AG04449 (cell line): ENCODE measurements around the gene PDCD7.
"Not testable (repeated sequence)": the region's sequence is repeated elsewhere in the genome, so short reads cannot be mapped to it uniquely, and the experiment has no call there.

Experiments
- CTCF ChIA-PET: fragments of 350-600 bp; formaldehyde crosslinking; extraction: SDS; loops from one replicate; lab custom pipeline; 2021; ENCODE audit warnings: antibody characterized with exemption; lab: Yijun Ruan, JAX
- POLR2A ChIA-PET: fragments of 400-600, 350-600 bp; formaldehyde crosslinking; extraction: SDS; loops from one replicate; lab custom pipeline; 2020; ENCODE audit warnings: antibody characterized with exemption, inconsistent platforms; lab: Yijun Ruan, JAX
- DNase-seq: peaks from one replicate; pipeline ENCODE4 v3.0.0-alpha.2; 2010; ENCODE audit warnings: low read depth, low spot score
- H3K4me3 ChIP-seq: 2 replicates; pipeline ENCODE4 v1.5.1; 2011; ENCODE audit warnings: low read depth, mild to moderate bottlenecking, control low read depth, low read length
- CTCF ChIP-seq: IDR thresholded peaks from one replicate; pipeline ENCODE4 v1.5.1; 2011; ENCODE audit warnings: mild to moderate bottlenecking, moderate library complexity, low read length, control low read depth, inconsistent platforms; ENCODE audit not compliant: insufficient read depth; ENCODE audit errors: missing control alignments

Gene PDCD7

GRCh38 chr15:65163041-65163440, 29.4 kb upstream of the PDCD7 start:
- no peak for DNase-seq
- ChIA-PET CTCF (interaction anchor here (0.8 to 2.0 kb wide), 3 partner anchors 10 to 108 kb away, joined by 4 to 7 read pairs (median 4); no protein-coding TSS in a partner anchor), POLR2A (no interaction called here)
- TF ChIP-seq CTCF: no peak
- no peak overlapping the region for H3K4me3 ChIP-seq

DNA sequence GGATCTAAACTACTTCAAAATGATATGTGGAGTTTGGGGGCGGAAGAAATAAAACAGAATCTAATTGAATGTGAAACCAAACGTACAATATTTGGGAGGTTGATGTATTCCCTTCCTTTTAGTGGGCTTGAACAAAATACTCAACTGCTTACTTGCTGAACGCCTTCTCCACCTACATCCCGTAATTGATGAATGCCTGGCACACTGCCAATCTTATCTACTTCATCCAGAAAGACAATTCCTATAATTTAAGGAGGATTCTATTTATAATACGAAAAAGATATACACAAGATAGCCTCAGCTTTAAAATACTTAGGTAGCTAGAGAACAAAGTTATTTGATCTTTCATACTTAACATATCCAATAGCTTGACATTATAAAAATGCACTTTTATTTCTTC, 23.1 kb upstream of the PDCD7 start:
- CTCF ChIA-PET: no interaction called here
- POLR2A ChIA-PET: no interaction called here
- H3K4me3 ChIP-seq: no peak overlapping the region
- no peak for TF ChIP-seq CTCF
- no peak for DNase-seq

DNA sequence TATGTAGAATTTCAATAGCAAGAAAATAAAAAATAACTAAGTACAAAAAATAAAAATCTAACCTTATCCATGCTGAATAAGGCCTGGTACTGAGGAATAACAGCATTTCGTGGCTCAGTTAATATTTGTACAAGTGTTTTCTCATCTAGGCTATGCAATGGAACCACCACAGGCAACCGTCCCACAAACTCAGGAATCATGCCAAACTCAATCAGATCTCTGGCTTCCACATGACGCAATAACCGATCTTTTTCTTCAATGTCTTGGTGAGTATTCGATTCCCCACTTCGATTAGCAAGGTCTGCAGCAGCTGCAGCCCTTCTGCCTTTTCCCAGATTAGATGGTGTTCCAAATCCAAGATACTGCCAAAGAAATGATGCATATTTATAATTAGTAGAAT, 21.1 kb upstream of the PDCD7 start:
- DNase-seq: no peak
- POLR2A ChIA-PET: no interaction called here
- CTCF ChIA-PET: no interaction called here
- TF ChIP-seq CTCF: no peak
- H3K4me3 ChIP-seq: no peak overlapping the region

- H3K4me3 ChIP-seq: no peak overlapping the region
- ChIA-PET CTCF (interaction anchor here (0.9 kb wide), 1 partner anchor 18 kb away, joined by 3 read pairs; no protein-coding TSS in a partner anchor), POLR2A (no interaction called here)
- no peak for TF ChIP-seq CTCF
- no peak for DNase-seq
Observed at GRCh38 chr15:65147902-65148301, 14.3 kb upstream of the PDCD7 start.

GRCh38 chr15:65146438-65146837, 12.8 kb upstream of the PDCD7 start:
- no peak for DNase-seq
- no peak for TF ChIP-seq CTCF
- POLR2A ChIA-PET: no interaction called here
- CTCF ChIA-PET: no interaction called here
- H3K4me3 ChIP-seq: no peak overlapping the region

DNA sequence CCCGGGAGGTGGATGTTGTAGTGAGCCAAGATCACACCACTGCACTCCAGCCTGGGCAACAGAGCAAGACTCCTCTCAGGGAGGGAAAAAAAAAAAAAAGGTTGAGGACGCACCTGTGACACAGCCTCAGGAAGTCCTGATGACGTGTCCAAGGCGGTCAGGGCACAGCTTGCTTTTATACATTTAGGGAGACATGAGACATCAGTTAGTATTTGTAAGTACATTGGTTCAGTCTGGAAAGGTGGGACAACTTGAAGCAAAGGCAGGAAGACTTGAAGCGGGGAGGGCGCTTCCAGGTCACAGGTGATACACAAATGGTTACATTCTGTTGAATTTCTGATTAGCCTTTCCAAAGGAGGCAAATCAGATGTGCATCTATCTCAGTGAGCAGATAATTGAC, 5.0 kb upstream of the PDCD7 start:
- H3K4me3 ChIP-seq, DNase-seq, CTCF ChIA-PET: not testable (repeated sequence)
- POLR2A ChIA-PET: interaction anchor here (0.6 kb wide), 1 partner anchor 26 kb away, joined by 4 read pairs; no protein-coding TSS in a partner anchor

DNA sequence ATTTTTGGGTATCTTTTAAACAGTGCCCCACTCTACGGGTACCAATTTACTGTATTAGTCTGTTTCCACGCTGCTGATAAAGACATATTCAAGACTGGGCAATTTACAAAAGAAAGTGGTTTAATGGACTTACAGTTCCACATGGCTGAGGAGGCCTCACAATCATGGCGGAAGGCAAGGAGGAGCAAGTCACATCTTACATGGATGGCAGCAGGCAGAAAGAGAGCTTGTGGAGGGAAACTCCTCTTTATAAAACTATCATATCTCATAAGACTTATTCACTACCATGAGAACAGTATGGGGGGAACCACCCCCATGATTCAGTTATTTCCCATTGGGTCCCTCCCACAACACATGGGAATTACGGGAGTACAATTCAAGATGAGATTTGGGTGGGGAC, 4.3 kb upstream of the PDCD7 start:
- H3K4me3 ChIP-seq, DNase-seq, POLR2A ChIA-PET, CTCF ChIA-PET: not testable (repeated sequence)

DNA sequence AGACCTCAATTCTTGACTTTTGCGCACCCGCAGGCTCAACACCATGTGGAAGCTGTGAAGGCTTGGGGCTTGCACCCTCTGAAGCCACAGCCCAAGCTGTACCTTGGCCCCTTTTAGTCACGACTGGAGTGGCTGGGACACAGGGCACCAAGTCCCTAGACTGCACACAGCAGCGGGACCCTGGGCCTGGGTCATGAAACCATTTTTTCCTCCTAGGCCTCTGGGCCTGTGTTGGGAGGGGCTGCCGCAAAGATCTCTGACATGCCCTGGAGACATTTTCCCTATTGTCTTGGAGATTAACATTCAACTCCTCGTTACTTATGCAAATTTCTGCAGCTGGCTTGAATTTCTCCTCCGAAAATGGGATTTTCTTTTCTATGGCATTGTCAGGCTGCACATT, 3.5 kb upstream of the PDCD7 start:
- POLR2A ChIA-PET, H3K4me3 ChIP-seq, DNase-seq, CTCF ChIA-PET: not testable (repeated sequence)
